Smooth muscle cell (in vitro differentiated cells): ENCODE measurements around the gene PNKP. TPM values are rescaled to one million over a fixed set of nuclear protein-coding genes. Genes with fewer than 3 reads are reported as not detected.

Experiments used
- DNase-seq: peaks from one replicate; lab custom pipeline; 2025; ENCODE audit not compliant: unreplicated experiment; lab: John Stamatoyannopoulos, UW
- H2AFZ ChIP-seq: fragments of 200-600 bp; sonication (generic); 2 replicates; pipeline ENCODE4 v1.6.0; 2016; ENCODE audit warnings: antibody characterized with exemption, low read depth, mild to moderate bottlenecking
- H3F3A ChIP-seq: fragments of 200-600 bp; sonication (generic); 2 replicates; pipeline ENCODE4 v1.6.0; 2017; ENCODE audit warnings: antibody characterized with exemption, low read depth
- H3K27ac ChIP-seq: fragments of 200-600 bp; sonication (generic); 2 replicates; pipeline ENCODE4 v1.5.1; 2016; ENCODE audit warnings: low read depth, mild to moderate bottlenecking
- H3K27me3 ChIP-seq: fragments of 200-600 bp; sonication (generic); 2 replicates; pipeline ENCODE4 v1.6.1; 2016; ENCODE audit warnings: low read depth, mild to moderate bottlenecking
- H3K36me3 ChIP-seq: fragments of 200-600 bp; sonication (generic); 2 replicates; pipeline ENCODE4 v1.5.1; 2016; ENCODE audit warnings: low read depth
- H3K4me1 ChIP-seq: fragments of 200-600 bp; sonication (generic); 2 replicates; pipeline ENCODE4 v1.5.1; 2016; ENCODE audit warnings: low read depth
- H3K4me2 ChIP-seq: fragments of 200-600 bp; sonication (generic); 2 replicates; pipeline ENCODE4 v1.6.0; 2016; ENCODE audit warnings: mild to moderate bottlenecking
- H3K4me3 ChIP-seq: fragments of 200-600 bp; sonication (generic); 2 replicates; pipeline ENCODE4 v1.5.1; 2016; ENCODE audit warnings: mild to moderate bottlenecking
- H3K79me2 ChIP-seq: fragments of 200-600 bp; sonication (generic); 2 replicates; pipeline ENCODE4 v1.6.0; 2016; ENCODE audit warnings: low read depth, mild to moderate bottlenecking
- H3K9ac ChIP-seq: fragments of 200-600 bp; sonication (generic); 2 replicates; pipeline ENCODE4 v1.6.0; 2016; ENCODE audit warnings: low read depth
- H3K9me3 ChIP-seq: fragments of 200-600 bp; sonication (generic); replicated peaks from 2 replicates; pipeline ENCODE4 v1.5.1; 2016; ENCODE audit warnings: low read depth
- H4K20me1 ChIP-seq: fragments of 200-600 bp; sonication (generic); 2 replicates; pipeline ENCODE4 v1.6.0; 2016; ENCODE audit warnings: low read depth
- CTCF ChIP-seq: fragments of 200-600 bp; sonication (generic); IDR thresholded peaks from 2 replicates; pipeline ENCODE4 v1.5.1; 2017; ENCODE audit warnings: borderline replicate concordance, mild to moderate bottlenecking, antibody characterized with exemption; ENCODE audit not compliant: insufficient read depth, poor library complexity, severe bottlenecking
- WGBS: methylation state at CpG from one replicate; pipeline ENCODE4 v1.1.7; 2016; ENCODE audit warnings: low lambda C conversion rate; 5-methylcytosine and 5-hydroxymethylcytosine counted together
- polyA plus RNA-seq: library from polyadenylated mRNA; unstranded; fragments of >200 nt; fragmentation: Nextera tagmentation; extraction: Ambion mirVana; gene quantifications from 2 replicates; pipeline ENCODE4 v1.2.1, GENCODE V29; 2016
- total RNA-seq: library from RNA; depleted of rRNA; stranded (reverse); fragments of >200 nt; gene quantifications from 2 replicates; pipeline ENCODE4 v1.2.3, GENCODE V29; 2014

Gene PNKP
- total RNA-seq: 15.3 and 19.4 TPM in 2 replicates
- 42.4 and 53.6 TPM in 2 replicates for polyA plus RNA-seq

- WGBS: 1% methylated on average over 63 of the region's 65 CpGs
- peaks cover 6% of the 10 kb centered on the region for H4K20me1 ChIP-seq
- peak within 1 kb of the TSS; percentile 88 for H3K9ac ChIP-seq
- H3K27me3 ChIP-seq: no peaks in the 10 kb centered on the region
- peak within 1 kb of the TSS; percentile 96 for H3K4me2 ChIP-seq
- peaks cover 15% of the 10 kb centered on the region for H3K4me1 ChIP-seq
- no peaks in the 10 kb centered on the region for H3K36me3 ChIP-seq
- DNase-seq: peak; percentile 85
- peak within 1 kb of the TSS; percentile 80 for H2AFZ ChIP-seq
- H3K27ac ChIP-seq: peak within 1 kb of the TSS; percentile 94
- no peak for TF ChIP-seq CTCF
- H3K4me3 ChIP-seq: peak within 1 kb of the TSS; percentile 90
- no peaks in the 10 kb centered on the region for H3K9me3 ChIP-seq
- H3F3A ChIP-seq: peaks cover 4% of the 10 kb centered on the region
- peaks cover 31% of the 10 kb centered on the region for H3K79me2 ChIP-seq
Measured at GRCh38 chr19:49866933-49867782, at the start of gene PNKP. Gene PNKP (minus strand): TSS chr19:49867576. CDS start chr19:49867204, 372 bp downstream.

- Histone ChIP-seq H3K27ac (no peak overlapping the region), H3K79me2 (peaks cover 15% of the 10 kb centered on the region), H3F3A (no peaks in the 10 kb centered on the region), H2AFZ (no peak overlapping the region), H3K4me3 (no peak overlapping the region), H3K9me3 (no peaks in the 10 kb centered on the region), H3K4me1 (no peaks in the 10 kb centered on the region), H3K36me3 (no peaks in the 10 kb centered on the region), H3K27me3 (no peaks in the 10 kb centered on the region), H3K4me2 (no peak overlapping the region), H3K9ac (no peak overlapping the region), H4K20me1 (peaks cover 63% of the 10 kb centered on the region)
- no peak for DNase-seq
- 97% methylated on average over 6 of the region's 6 CpGs for WGBS
- TF ChIP-seq CTCF: no peak
Measured at GRCh38 chr19:49915271-49915670, 47.9 kb upstream of the PNKP start.

GRCh38 chr19:49913720-49914119 lies 46.3 kb upstream of the PNKP start:
- Histone ChIP-seq H3K9ac (no peak overlapping the region), H3K9me3 (no peaks in the 10 kb centered on the region), H3K36me3 (no peaks in the 10 kb centered on the region), H4K20me1 (peaks cover 49% of the 10 kb centered on the region), H3K4me1 (no peaks in the 10 kb centered on the region), H3K27ac (no peak overlapping the region), H3K4me2 (no peak overlapping the region), H3K4me3 (no peak overlapping the region), H3K79me2 (peaks cover 5% of the 10 kb centered on the region), H3K27me3 (no peaks in the 10 kb centered on the region), H2AFZ (no peak overlapping the region), H3F3A (no peaks in the 10 kb centered on the region)
- TF ChIP-seq CTCF: no peak
- WGBS: 98% methylated on average over 10 of the region's 10 CpGs
- no peak for DNase-seq
